Measurements from ENCODE around the gene MELTF.

MELTF gene

GRCh38 chr3:196981657-196982056 is 48.0 kb downstream of the MELTF start:
- no peak for DNase-seq
- Histone ChIP-seq H3K4me3 (ENCODE audit: low read depth, low read length) (no peak overlapping the region), H3K36me3 (no peaks in the 10 kb centered on the region), H3K9me3 (ENCODE audit: severe bottlenecking) (no peaks in the 10 kb centered on the region), H3K27me3 (ENCODE audit: insufficient read depth, low read depth, severe bottlenecking) (no peaks in the 10 kb centered on the region), H3K27ac (no peak overlapping the region)
- TF ChIP-seq, protein P1, sequence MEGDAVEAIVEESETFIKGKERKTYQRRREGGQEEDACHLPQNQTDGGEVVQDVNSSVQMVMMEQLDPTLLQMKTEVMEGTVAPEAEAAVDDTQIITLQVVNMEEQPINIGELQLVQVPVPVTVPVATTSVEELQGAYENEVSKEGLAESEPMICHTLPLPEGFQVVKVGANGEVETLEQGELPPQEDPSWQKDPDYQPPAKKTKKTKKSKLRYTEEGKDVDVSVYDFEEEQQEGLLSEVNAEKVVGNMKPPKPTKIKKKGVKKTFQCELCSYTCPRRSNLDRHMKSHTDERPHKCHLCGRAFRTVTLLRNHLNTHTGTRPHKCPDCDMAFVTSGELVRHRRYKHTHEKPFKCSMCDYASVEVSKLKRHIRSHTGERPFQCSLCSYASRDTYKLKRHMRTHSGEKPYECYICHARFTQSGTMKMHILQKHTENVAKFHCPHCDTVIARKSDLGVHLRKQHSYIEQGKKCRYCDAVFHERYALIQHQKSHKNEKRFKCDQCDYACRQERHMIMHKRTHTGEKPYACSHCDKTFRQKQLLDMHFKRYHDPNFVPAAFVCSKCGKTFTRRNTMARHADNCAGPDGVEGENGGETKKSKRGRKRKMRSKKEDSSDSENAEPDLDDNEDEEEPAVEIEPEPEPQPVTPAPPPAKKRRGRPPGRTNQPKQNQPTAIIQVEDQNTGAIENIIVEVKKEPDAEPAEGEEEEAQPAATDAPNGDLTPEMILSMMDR (IDR thresholded peaks at IDR 0.05; ENCODE audit: low read depth, low read length) = no peak

GRCh38 chr3:196979545-196979944 is 50.1 kb downstream of the MELTF start:
- H3K27me3 ChIP-seq (ENCODE audit: insufficient read depth, low read depth, severe bottlenecking) = no peaks in the 10 kb centered on the region
- no peaks in the 10 kb centered on the region for H3K36me3 ChIP-seq
- H3K4me3 ChIP-seq (ENCODE audit: low read depth, low read length) = no peak overlapping the region
- H3K9me3 ChIP-seq (ENCODE audit: severe bottlenecking) = no peaks in the 10 kb centered on the region
- DNase-seq = no peak
- no peak overlapping the region for H3K27ac ChIP-seq
- TF ChIP-seq, protein P1 (IDR thresholded peaks at IDR 0.05; ENCODE audit: low read depth, low read length) = no peak

GRCh38 chr3:196976941-196977340 is 52.7 kb downstream of the MELTF start:
- Histone ChIP-seq H3K27ac (no peak overlapping the region), H3K27me3 (ENCODE audit: insufficient read depth, low read depth, severe bottlenecking) (no peaks in the 10 kb centered on the region), H3K36me3 (no peaks in the 10 kb centered on the region), H3K9me3 (ENCODE audit: severe bottlenecking) (no peaks in the 10 kb centered on the region), H3K4me3 (ENCODE audit: low read depth, low read length) (no peak overlapping the region)
- TF ChIP-seq, protein P1 (IDR thresholded peaks at IDR 0.05; ENCODE audit: low read depth, low read length) = no peak
- DNase-seq = no peak

DNA sequence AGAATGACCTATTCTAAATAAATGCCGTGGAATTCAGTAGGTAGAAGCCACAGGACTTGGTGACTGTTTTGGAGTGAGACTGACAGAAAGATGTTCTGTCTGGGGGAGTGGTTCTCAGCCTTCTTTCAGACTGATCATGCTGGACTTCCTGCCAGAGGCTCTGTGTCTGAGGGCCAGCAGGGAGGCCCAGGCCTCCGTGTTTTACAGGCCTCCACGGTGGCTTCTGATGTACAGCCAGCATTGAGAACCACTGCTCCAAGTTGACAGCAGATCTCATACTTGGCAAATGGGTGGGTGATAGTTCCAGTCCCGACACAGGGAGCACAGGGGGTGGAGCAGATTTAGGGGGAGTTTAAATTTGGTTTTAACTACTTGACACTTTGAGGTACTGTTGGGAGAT is 54.3 kb downstream of the MELTF start:
- TF ChIP-seq, protein P1 (IDR thresholded peaks at IDR 0.05; ENCODE audit: low read depth, low read length) = no peak
- DNase-seq = no peak
- no peak overlapping the region for H3K27ac ChIP-seq
- H3K9me3 ChIP-seq (ENCODE audit: severe bottlenecking) = no peaks in the 10 kb centered on the region
- no peaks in the 10 kb centered on the region for H3K27me3 ChIP-seq (ENCODE audit: insufficient read depth, low read depth, severe bottlenecking)
- H3K36me3 ChIP-seq = no peaks in the 10 kb centered on the region
- no peak overlapping the region for H3K4me3 ChIP-seq (ENCODE audit: low read depth, low read length)

DNA sequence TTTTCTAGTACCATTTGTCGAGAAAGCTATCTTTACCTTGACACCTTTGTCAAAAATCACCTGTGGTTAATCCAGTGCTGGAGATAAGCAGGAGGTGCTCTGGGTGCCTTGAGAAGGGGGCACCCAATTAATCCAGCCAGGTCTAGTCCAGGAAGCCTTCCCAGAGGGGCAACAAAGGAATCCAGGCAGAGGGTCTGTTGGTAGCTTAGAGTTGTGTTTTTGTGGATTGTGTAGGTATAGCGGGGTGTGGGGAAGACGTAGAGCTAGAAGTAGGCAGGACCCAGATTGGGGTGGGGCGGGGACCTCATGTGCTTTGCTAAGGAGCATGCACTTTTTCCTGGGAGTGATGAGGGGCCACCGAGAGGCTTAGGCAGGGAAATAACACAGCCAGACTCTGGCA is 55.0 kb downstream of the MELTF start:
- TF ChIP-seq, protein P1 (IDR thresholded peaks at IDR 0.05; ENCODE audit: low read depth, low read length) = no peak
- no peak overlapping the region for H3K27ac ChIP-seq
- H3K36me3 ChIP-seq = no peaks in the 10 kb centered on the region
- H3K4me3 ChIP-seq (ENCODE audit: low read depth, low read length) = no peak overlapping the region
- no peaks in the 10 kb centered on the region for H3K27me3 ChIP-seq (ENCODE audit: insufficient read depth, low read depth, severe bottlenecking)
- DNase-seq = no peak
- no peaks in the 10 kb centered on the region for H3K9me3 ChIP-seq (ENCODE audit: severe bottlenecking)

DNA sequence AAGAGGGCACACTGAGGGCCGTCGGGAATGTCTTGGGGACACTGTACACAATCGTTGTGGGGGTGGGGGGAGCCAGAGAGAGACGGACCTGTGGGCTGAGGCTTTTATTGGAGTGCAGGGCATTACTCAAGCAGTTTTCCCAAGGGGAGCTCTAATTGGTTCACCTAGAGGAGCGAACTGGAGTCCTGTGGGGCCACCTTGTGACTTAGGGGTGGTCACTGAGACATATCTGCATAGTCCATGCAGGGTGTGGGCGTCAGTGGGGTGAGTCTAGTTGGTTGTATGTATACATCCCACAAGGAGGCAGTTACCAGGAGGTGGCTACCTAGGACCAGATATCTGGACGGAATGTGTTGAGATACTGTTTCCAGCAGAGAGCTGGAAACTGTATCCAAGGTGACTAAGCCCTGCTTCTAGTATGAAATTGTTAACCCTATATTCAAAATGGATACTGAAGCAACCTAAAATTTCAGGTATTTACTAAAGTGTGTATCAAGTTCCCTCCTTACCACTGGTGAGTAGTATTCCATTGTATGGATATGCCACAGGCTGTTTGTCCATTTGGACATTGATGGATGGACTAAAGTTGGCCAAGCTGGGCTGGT is 58.4 kb downstream of the MELTF start:
- no peaks in the 10 kb centered on the region for H3K27me3 ChIP-seq (ENCODE audit: insufficient read depth, low read depth, severe bottlenecking)
- H3K4me3 ChIP-seq (ENCODE audit: low read depth, low read length) = no peak overlapping the region
- H3K36me3 ChIP-seq = no peaks in the 10 kb centered on the region
- H3K27ac ChIP-seq = no peak overlapping the region
- no peak for DNase-seq
- no peaks in the 10 kb centered on the region for H3K9me3 ChIP-seq (ENCODE audit: severe bottlenecking)
- TF ChIP-seq, protein P1 (IDR thresholded peaks at IDR 0.05; ENCODE audit: low read depth, low read length) = no peak

Measured in WERI-Rb-1 (cell line).